Stimulated activated CD4-positive, alpha-beta T cell treated with anti-CD3 and anti-CD28 coated beads, Interleukin-4, amount 100 ng/mL, for 24 hours (primary cell): ENCODE results near the gene PRR23C.
"Not testable (repeated sequence)": the region's sequence is repeated elsewhere in the genome, so short reads cannot be mapped to it uniquely, and the experiment has no call there.

ENCODE experiments used
- DNase-seq: peaks from one replicate; pipeline ENCODE4 v3.0.0-alpha.2; 2020

The PRR23C gene

DNA sequence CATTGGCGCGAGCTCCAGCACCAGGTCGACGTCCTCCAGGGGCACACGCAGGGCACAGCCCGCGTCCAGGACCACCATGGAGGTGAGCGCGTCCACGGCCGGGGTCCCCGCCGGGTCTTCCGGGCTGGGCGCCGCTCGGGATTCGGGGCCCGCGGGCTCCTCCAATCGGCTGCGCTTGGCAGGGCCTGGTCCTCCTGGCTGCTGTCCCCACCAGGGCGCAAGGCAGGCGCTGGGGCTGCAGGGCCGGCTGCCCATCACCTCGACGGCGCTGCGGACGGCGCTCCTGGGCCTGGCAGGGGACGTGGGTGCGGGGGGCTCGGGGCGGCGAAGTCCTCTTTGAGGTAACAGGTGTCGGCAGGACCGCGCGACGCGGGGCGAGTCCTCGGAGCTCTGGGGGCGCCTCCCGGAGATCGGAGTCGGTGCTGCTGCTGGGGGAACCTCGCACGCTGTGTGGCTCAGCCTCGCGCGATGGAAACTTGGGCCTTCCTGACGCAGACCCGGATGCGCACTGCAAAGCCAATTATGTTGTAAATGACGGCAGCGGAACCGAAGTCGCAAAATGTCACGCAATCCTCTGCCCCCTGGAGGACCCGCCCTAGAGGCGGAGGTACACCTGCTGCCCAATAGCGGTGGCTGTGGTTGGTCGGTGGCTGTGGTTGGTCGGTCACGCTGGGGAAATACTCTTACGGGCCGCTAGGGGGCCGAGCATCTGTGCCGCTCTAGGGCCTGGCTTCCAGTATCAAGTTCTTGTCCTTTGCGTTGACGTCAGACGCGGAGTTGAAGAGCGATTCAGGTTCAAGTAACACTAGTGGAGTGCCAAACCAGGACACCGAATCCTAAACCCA lies at the start of gene PRR23C:
Gene PRR23C (minus strand): TSS at position 527 of the 845 bp plus-strand sequence. CDS start 272 bp downstream, at position 255.
- DNase-seq = no peak

DNA sequence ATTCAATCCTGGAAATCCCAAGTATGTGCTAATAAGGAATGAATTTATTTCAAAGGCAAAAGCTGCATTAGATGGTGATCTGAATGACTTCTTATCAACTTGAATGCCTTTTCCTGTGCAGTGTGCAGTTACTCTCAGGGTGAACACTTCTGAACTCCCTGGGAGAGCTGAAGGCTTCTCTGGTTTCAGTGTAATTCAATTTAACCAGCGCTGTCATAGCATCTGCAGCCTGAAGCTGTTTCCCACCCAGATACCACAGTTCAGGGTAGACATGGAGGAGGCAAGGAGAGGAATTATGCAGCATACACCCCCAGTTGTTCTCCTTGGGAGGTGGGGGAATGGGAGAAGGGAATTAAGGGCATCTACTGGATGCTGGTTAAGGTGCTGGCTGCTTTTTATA lies 49.1 kb upstream of the PRR23C start:
- DNase-seq = no peak

DNA sequence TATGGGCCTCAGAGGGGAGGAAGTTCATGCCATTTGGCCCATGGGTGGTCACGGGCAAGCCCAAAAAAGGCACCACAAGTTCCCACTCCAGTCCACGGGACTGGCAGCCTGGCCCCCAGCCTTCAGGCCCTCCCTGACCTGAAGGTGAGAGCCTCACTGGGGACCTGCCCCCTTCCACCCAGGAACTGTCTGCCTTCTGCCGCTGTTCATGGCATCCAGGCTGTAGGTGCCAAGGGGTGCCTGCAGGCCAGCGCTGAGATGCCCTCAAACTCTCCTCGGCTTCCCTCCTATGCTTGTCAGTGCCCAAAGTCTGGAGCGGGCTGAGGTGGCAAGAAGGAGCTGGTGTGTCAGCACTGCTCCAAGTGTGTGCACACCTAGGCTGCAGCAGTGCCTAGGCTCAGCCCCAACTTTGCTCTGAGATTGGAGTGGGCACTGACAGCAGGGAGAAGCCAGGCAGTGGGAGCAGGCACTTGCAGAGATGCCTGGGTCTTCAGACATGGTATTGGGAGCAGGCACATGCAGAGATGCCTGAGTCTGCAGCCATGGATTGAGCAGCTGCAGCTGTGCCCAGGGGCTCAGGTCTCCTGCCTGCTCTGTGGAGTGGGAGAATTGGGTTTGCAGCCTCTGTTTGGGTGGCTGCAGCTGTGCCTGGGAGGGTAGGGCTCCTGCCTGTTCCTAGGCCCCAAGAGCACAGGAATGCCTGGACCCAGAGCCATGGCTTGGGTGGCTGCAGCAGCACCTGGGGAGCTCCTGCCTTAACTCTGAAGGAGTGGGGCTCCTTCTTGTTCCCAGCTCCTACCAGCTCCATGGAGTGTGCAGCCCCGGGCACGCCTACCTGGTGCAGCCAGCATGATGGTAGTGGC lies 44.0 kb upstream of the PRR23C start:
- DNase-seq = no peak

DNA sequence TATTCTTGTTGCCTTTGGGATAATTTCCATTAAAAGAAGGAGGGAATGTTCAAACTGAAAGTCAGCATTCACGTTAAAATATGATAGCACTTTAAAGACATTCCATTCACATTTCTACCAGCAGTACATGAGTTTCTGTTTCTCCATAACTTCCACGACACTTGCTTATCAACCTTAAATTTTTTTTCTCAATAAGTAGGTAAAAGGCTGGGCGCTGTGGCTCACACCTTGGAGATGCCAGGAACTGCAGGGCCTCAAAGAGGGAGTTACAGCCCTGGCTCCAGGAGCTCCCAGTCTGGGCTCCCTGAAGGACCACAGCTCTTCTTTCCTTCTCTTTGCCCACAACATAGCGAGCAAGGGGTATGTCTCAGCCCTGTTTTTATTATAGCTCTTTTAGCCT lies 42.9 kb upstream of the PRR23C start:
- DNase-seq = no peak

DNA sequence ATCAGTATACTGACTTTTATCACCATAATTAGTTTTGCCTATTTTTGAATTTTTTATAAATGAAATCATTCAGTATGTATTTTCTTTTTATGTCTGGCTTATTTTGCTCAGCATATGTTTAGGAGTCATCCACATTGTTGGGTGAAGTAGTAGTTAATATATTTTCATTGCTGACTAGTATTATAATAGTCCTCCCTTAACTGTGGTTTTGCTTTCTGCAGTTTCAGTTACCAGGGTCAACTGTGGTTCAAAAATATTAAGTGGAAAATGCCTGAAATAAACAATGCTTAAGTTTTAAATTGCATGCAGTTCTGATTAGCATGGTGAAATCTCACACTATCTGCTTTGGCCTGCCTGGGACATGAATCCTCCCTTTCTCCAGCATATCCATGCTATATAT lies 39.5 kb upstream of the PRR23C start:
- no peak for DNase-seq

DNA sequence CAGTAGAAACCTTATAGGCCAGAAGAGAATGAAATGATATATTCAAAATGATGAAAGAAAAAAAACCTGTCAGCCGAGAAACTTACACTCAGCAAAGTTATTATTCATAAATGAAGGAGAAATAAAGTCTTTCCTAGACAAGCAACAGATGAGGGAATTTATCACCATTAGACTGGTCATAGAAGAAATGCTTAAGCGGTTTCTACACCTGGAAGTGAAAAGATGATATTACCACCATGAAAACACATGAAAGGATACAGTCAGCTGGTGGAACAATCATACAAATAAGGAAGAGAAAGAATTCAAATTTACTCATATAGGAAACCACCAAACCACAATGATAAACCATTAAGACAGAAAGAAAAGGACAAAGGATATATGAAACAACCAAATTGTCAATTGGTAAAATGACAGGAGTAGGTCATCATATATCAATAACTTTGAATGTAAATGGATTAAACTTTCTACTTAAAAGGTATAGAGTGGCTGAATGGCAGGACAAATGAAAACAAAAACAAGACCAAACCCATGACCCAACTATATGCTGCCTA lies 29.9 kb upstream of the PRR23C start:
- no peak for DNase-seq

DNA sequence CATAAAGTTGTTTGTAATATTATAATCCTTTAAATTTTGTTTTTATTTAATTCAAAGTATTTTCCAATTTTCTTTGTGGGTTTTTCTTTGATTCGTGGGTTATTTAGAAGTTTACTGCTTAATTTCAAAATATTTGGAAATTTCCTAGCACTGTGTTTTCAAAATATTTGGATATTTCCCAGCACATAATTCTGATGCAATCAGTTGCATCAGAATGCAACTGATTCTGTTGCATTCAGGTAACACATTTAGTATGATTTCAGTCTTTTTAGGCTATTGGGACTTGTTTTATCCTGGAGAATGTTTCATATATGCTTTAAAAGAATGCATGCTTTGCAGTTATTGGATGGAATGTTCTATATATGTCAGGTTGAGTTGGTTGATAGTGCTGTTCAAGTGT lies 18.2 kb upstream of the PRR23C start:
- DNase-seq = no peak

DNA sequence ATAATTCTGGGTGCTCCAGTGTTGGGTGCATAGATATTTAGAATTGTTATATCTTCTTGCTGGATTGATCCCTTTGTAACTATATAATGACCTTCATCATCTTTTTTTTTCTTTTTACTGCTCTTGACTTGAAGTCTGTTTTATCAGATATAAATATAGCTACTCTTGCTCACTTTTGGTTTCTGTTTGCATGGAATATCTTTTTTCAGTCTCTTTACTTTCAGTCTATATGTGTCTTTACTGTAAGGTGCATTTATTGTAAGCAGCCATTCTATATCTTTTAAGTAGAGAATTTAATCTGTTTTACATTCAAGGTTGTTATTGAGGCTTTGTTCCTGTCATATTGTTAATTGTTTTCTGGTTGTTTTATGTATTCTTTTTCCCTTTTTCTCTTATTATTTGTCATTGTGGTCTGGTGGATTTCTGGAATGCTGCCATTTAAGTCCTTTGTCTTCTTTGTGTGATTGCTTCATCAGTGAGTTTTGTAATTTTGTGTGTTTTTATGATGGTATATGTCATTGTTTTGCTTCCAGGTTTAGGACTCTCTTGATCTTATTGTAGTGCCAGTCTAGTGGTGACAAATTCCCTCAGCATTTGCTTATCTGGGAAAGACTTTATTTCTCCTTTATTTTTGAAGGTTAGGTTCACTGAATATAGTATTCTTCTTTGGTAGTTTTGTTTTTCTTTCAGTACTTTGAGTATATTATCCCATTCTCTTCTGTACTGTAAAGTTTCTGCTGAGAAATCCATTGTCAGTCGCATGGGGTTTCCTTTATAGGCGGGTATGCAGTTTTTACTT lies 8.3 kb upstream of the PRR23C start:
- no peak for DNase-seq

DNA sequence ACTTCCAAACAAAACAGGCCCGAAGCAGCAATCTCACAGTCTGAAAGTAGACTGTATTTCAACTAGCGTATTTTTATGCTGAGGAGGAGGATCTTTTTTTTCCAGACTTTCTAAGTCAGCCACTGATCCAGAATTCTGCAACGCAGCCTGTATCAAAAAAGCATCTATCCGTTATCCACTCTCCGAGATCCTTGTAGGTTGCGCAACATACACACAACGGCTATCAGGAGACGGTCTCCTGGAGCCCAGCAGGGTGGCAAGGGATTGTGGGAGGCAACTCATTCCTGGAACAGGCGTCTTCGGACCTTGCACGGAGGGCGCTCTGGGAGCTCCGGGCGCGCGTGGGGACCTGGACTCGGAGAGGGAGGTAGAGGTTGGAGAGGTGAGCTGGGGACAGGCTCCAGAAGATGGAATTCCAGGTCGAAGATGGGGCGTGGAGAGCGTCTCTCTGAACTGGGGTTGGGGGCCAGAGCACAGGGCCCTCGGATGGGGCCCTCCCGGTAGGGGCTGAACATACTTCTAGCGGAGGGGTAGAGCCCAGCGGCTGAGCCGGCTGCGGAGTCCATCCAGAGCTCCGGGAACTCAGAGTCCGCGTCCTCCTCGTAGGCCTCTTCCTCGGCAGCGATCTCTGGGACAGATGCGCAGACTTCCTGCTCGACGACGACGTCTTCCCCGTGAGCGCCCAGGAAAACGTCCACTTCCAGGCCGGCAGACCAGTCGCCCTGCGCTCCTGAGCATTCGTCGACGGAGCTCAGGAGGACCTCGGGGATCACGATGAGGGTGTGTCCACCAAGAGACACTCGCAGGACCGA lies 932 bp downstream of the PRR23C start:
- no peak for DNase-seq

DNA sequence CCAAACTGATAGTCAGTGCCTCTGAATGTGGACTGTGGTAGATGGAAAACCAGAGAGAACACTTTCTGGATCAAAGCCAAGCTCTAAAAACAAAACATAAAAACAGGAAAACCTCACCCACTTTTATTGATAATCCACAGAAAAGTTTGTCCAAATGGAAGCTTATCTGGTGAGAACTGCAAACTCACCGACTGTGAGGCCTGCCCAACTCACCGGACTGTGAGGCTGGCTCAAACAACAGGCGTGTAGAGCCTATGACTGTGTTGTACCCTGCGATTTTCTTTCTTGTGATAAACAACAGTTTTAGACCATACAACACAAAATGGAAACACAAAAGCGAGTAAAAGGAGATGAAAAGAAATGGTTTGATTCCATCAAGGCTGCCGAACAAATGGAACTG lies 7.2 kb downstream of the PRR23C start:
- DNase-seq = no peak

DNA sequence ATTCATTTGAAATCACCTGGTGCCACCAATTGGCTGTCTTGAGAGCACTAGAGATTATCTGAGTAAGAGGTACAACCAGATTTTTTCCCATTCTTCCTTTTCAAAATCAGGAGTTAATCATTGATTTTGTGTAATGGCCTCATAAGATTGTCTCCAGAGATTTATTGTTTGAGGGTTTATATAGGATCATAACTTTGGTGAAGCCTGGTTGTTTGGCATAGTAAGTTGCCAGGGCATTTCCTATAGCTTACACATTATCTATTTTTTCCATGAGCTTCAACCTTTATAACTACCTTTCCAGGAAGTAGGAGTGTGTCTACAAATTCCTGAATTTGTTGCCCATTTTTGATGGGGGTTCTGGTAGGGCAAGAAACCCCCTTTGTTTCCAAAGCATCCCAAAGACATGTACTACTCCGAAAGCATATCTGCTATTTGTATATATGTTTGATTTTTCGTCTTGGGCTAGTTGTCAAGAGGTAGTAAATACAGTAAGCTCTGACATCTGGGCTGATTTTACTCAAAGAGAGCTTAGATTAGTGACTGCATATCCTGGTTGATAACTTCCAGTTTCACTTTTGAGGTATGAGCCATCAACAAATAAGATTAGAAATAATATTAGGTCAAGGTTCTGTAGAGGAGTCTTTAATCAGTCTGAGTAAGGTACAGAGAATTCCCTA lies 12.2 kb downstream of the PRR23C start:
- no peak for DNase-seq

DNA sequence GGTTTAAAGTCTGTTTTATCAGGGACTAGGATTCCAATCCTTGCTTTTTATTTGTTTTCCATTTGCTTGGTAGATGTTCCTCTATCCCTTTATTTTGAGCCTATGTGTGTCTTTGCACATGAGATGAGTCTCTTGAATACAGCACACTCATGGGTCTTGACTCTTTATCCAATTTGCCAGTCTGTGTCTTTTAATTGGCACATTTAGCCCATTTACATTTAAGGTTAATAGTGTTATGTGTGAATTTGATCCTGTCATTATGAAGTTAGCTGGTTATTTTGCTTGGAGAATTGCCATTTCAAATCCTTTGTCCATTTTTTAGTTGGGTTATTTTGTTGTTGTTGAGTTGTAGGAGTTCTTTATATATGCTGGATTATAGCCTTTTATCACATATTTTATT lies 14.1 kb downstream of the PRR23C start:
- DNase-seq = not testable (repeated sequence)

DNA sequence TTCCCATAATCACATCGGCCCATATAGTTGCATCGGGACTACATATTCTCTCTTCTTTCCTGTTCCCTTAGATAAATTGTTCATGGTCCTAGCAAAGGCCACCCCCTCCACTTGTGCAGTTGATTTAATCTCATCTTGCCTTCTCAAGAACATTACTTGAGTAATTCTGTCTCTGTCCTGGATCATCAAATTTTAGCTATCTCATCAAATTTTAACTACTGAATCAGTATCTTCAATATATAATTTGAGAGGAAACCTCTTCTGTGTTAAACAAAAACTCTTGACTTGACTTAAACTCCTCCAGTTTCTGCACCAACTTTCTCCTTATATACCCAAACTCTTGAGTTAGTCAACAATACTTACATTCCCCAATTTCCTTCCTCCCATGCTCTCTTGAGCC lies 19.7 kb downstream of the PRR23C start:
- no peak for DNase-seq

DNA sequence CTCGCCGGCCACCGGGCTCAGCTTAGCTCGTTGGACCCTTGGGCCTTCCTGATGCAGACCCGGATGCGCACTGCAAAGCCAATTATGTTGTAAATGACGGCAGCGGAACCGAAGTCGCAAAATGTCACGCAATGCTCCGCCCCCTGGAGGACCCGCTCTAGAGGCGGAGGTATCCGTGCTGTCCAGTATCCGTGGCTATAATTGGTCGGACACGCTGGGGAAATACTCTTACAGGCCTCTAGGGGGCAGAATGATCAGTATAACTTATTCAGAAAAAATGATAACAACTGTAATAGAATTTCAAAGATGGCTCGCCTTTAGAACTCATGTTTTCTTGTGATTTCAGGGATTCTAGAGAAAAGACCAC lies 23.8 kb downstream of the PRR23C start, which contains the start of gene PRR23B:
Gene PRR23B (minus strand): TSS at position 59 of the 367 bp plus-strand sequence. CDS start 265 bp downstream, outside the sequence.
- no peak for DNase-seq

DNA sequence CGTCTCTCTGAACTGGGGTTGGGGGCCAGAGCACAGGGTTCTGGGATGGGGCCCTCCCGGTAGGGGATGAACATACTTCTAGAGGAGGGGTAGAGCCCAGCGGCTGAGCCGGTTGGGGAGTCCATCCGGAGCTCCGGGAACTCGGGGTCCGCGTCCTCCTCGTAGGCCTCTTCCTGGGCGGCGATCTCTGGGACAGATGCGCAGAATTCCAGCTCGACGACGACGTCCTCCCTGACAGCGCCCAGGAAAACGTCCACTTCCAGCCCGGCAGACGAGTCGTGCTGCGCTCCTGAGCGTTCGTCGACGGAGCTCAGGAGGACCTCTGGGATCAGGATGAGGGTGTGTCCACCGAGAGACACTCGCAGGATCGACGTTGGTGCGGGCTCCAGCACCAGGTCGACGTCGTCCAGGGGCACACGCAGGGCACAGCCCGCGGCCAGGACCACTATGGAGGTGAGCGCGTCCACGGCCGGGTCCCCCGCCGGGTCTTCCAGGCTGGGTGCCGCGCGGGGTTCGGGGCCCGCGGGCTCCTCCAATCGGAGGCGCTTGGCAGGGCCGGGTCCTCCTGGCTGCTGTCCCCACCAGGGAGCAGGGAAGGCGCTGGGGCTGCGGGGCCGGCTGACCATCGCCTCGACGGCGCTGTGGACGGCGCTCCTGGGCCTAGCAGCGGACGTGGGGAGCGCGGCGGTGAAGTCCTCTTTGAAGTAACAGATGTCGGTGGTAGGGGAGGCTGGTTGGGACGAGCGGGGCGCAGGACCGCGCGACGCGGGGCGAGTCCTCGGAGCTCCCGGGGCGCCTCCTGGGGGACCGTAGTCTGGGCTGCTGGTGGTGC lies 24.4 kb downstream of the PRR23C start:
- no peak for DNase-seq

DNA sequence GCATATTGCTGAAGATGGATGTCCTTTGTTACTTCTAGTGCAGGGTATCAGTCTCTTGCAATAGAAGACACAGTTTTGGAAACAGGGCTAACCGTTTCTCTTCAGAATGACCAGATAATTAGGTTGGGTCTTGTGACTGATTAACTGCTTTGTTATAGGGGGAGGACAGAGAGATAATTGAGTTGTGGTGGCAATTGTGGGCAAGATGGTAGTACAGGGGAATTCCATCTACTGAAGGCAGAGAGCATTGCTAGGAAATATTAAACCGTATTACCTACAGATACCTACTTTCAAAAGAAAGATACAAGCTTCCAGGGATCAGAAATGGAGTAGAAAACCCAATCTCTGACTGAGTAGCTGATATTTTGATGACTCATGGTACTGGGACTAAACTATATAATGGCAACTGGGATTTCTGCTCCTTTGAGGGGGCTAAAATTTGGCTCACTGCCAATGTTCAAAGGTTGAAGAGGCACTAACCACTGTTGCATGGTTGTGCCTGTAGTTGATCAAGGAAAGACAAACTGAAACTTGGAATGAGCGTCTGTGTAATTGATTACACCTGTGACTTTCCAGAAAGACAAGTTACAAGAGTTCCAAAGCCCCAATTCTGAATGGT lies 28.2 kb downstream of the PRR23C start:
- DNase-seq = no peak

DNA sequence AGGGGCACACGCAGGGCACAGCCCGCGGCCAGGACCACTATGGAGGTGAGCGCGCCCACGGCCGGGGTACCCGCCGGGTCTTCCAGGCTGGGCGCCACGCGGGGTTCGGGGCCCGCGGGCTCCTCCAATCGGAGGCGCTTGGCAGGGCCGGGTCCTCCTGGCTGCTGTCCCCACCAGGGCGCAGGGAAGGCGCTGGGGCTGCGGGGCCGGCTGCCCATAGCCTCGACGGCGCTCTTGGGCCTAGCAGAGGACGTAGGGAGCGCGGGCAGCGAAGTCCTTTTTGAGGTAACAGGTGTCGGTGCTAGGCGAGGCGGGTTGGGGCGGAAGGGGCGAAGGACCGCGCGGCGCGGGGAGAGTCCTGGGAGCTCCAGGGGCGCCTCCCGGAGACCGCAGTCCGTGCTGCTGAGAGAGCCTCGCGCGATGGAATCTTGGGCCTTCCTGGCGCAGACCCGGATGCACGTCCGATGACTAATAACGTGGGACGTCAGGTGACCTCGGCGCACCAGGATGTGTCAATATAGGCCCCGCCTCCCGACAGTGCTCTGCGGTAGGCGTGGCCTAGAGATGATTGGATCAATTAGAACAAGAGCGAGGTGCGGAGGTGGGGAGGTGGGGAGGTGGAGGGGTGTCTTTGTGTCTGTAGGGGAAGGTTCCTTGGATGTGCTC lies 38.5 kb downstream of the PRR23C start, which contains the start of gene PRR23A:
Gene PRR23A (minus strand): TSS at position 218 of the 666 bp plus-strand sequence. CDS start 0 bp downstream, at position 218.
- no peak for DNase-seq

DNA sequence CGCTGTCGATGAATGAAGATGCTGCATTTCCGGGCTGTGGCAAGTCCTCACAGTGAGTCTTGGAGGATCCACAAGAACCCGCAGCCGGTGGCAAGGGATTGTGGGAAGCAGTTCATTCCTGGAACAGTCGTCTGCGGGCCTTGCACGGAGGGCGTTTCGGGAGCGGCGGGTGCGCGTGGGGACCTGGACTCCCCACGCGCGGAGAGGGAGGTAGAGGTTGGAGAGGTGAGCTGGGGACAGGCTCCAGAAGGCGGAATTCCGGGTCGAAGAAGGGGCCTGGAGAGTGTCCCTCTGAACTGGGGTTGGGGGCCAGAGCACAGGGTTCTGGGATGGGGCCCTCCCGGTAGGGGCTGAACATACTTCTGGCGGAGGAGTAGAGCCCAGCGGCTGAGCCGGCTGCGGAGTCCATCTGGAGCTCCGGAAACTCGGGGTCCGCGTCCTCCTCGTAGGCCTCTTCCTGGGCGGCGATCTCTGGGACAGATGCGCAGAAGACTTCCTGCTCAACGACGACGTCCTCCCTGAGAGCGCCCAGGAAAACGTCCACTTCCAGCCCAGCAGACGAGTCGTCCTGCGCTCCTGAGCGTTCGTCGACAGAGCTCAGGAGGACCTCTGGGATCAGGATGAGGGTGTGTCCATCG lies 39.2 kb downstream of the PRR23C start:
- no peak for DNase-seq

DNA sequence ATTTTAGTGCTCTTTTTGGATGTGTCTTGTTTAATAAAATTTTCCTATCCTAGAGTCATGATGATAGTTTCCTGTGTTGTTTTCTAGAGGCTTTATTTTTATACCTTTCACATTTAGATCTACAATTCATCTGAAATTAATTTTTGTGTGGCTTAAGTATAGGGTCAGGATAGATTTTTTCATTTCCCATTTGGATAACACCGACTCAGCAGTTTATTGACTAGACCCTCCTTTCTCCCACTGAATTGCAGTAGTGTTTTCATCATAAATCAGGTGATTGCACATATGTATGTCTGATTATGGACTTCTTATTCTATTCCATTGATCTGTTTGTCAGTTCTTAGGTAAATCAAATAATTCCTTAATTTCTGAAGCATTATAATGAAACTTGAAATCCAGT lies 49.0 kb downstream of the PRR23C start:
- no peak for DNase-seq
